Urinary bladder (tissue), 4 donors: Measurements from ENCODE around the gene NOM1. TPM values are rescaled to one million over a fixed set of nuclear protein-coding genes. Genes with fewer than 3 reads are reported as not detected.
"Not testable (repeated sequence)": the region's sequence is repeated elsewhere in the genome, so short reads cannot be mapped to it uniquely, and the experiment has no call there.

Source experiments
- DNase-seq: peaks from one replicate; pipeline ENCODE4 v3.0.0-alpha.2; 2015; ENCODE audit errors: extremely low spot score
- H3K27ac ChIP-seq: one replicate; pipeline ENCODE4 v1.5.1; 2013; ENCODE audit warnings: low read depth, mild to moderate bottlenecking, moderate library complexity
- H3K36me3 ChIP-seq: one replicate; pipeline ENCODE4 v1.6.1; 2013; ENCODE audit warnings: mild to moderate bottlenecking, moderate library complexity; ENCODE audit not compliant: insufficient read depth
- H3K4me1 ChIP-seq: one replicate; pipeline ENCODE4 v1.6.1; 2013; ENCODE audit warnings: mild to moderate bottlenecking, moderate library complexity; ENCODE audit not compliant: insufficient read depth
- H3K4me3 ChIP-seq: one replicate; pipeline ENCODE4 v1.5.1; 2013; ENCODE audit warnings: low read depth, low read length
- WGBS: extraction: QIAGEN DNeasy Blood & Tissue Kit; methylation state at CpG from one replicate; pipeline ENCODE4 v1.1.7; 2013; 5-methylcytosine and 5-hydroxymethylcytosine counted together
- polyA plus RNA-seq: library from polyadenylated mRNA; stranded (reverse); fragments of 200-250 nt; gene quantifications from one replicate; pipeline ENCODE4 v1.2.3, GENCODE V29; 2013
- total RNA-seq: library from RNA; depleted of rRNA; stranded (reverse); fragments of >200 nt; gene quantifications from one replicate; pipeline ENCODE4 v1.2.3, GENCODE V29; 2014
- donor health status: healthy with polysubstance abuse.
- donor health status: healthy.

NOM1 gene
- total and polyA plus RNA-seq, 2 donors: 9.2 to 24.7 TPM

- DNase-seq: no peak
- Histone ChIP-seq H3K27ac (no peak overlapping the region), H3K4me3 (no peak overlapping the region), H3K36me3 (no peaks in the 10 kb centered on the region), H3K4me1 (peaks cover 2% of the 10 kb centered on the region)
- 92% methylated on average over 12 of the region's 12 CpGs for WGBS
Observed at GRCh38 chr7:156948361-156948760, 1.2 kb upstream of the NOM1 start.

GRCh38 chr7:156950381-156950858 is 908 bp downstream of the NOM1 start:
- WGBS: 2% methylated on average over 21 of the region's 21 CpGs
- no peak for DNase-seq
- peak overlapping the region; percentile 99 for H3K4me3 ChIP-seq
- peaks cover 2% of the 10 kb centered on the region for H3K36me3 ChIP-seq
- no peak overlapping the region for H3K27ac ChIP-seq
- H3K4me1 ChIP-seq: peaks cover 2% of the 10 kb centered on the region

- not testable (repeated sequence) for H3K4me1 ChIP-seq, DNase-seq, H3K4me3 ChIP-seq, H3K27ac ChIP-seq, H3K36me3 ChIP-seq
- 85% methylated on average over 12 of the region's 12 CpGs for WGBS
Observed at GRCh38 chr7:156953215-156953614, 3.7 kb downstream of the NOM1 start.

GRCh38 chr7:156954941-156955340 is 5.4 kb downstream of the NOM1 start:
- H3K4me3 ChIP-seq: no peak overlapping the region
- H3K4me1 ChIP-seq: peaks cover 2% of the 10 kb centered on the region
- no peak for DNase-seq
- peaks cover 9% of the 10 kb centered on the region for H3K36me3 ChIP-seq
- 87% methylated on average over 2 of the region's 2 CpGs for WGBS
- no peak overlapping the region for H3K27ac ChIP-seq

- peaks cover 9% of the 10 kb centered on the region for H3K36me3 ChIP-seq
- H3K4me1 ChIP-seq: no peaks in the 10 kb centered on the region
- 92% methylated on average over 2 of the region's 2 CpGs for WGBS
- H3K27ac ChIP-seq: no peak overlapping the region
- no peak for DNase-seq
- H3K4me3 ChIP-seq: no peak overlapping the region
Observed at GRCh38 chr7:156956727-156957126, 7.2 kb downstream of the NOM1 start.

- Histone ChIP-seq H3K36me3 (peaks cover 14% of the 10 kb centered on the region), H3K4me1 (no peaks in the 10 kb centered on the region)
- WGBS: 93% methylated on average over 18 of the region's 18 CpGs
Observed at GRCh38 chr7:156962145-156962544, 12.6 kb downstream of the NOM1 start.

GRCh38 chr7:156962897-156963296 is 13.4 kb downstream of the NOM1 start:
- no peak for DNase-seq
- Histone ChIP-seq H3K36me3 (peaks cover 14% of the 10 kb centered on the region), H3K4me1 (no peaks in the 10 kb centered on the region), H3K4me3 (no peak overlapping the region), H3K27ac (no peak overlapping the region)
- 97% methylated on average over 16 of the region's 16 CpGs for WGBS

More at GRCh38 chr7:156962145-156962544, 12.6 kb downstream of the NOM1 start:
- Histone ChIP-seq H3K4me3 (no peak overlapping the region), H3K27ac (no peak overlapping the region)
- no peak for DNase-seq

- no peak for DNase-seq
- Histone ChIP-seq H3K4me1 (no peaks in the 10 kb centered on the region), H3K36me3 (peaks cover 11% of the 10 kb centered on the region), H3K27ac (no peak overlapping the region), H3K4me3 (no peak overlapping the region)
- 90% methylated on average over 12 of the region's 12 CpGs for WGBS
Observed at GRCh38 chr7:156963472-156963871, 14.0 kb downstream of the NOM1 start.

GRCh38 chr7:156964971-156965370 is 15.5 kb downstream of the NOM1 start:
- DNase-seq: no peak
- Histone ChIP-seq H3K36me3 (peaks cover 6% of the 10 kb centered on the region), H3K27ac (no peak overlapping the region), H3K4me3 (no peak overlapping the region), H3K4me1 (no peaks in the 10 kb centered on the region)
- 95% methylated on average over 11 of the region's 11 CpGs for WGBS

GRCh38 chr7:156966387-156966786 is 16.9 kb downstream of the NOM1 start:
- Histone ChIP-seq H3K36me3 (peaks cover 6% of the 10 kb centered on the region), H3K4me1 (no peaks in the 10 kb centered on the region), H3K4me3 (no peak overlapping the region), H3K27ac (no peak overlapping the region)
- WGBS: 93% methylated on average over 8 of the region's 8 CpGs
- no peak for DNase-seq

GRCh38 chr7:156968183-156968582 is 18.7 kb downstream of the NOM1 start:
- peaks cover 2% of the 10 kb centered on the region for H3K36me3 ChIP-seq
- H3K4me1 ChIP-seq: no peaks in the 10 kb centered on the region
- no peak overlapping the region for H3K27ac ChIP-seq
- DNase-seq: no peak
- no peak overlapping the region for H3K4me3 ChIP-seq
- 93% methylated on average over 27 of the region's 27 CpGs for WGBS

- WGBS: 41% methylated on average over 3 of the region's 3 CpGs
- Histone ChIP-seq H3K27ac (no peak overlapping the region), H3K4me1 (no peaks in the 10 kb centered on the region), H3K36me3 (no peaks in the 10 kb centered on the region), H3K4me3 (no peak overlapping the region)
- no peak for DNase-seq
Observed at GRCh38 chr7:156969972-156970420, 20.5 kb downstream of the NOM1 start.

GRCh38 chr7:156975620-156976019 is 26.1 kb downstream of the NOM1 start:
- 96% methylated on average over 5 of the region's 5 CpGs for WGBS
- no peak for DNase-seq
- H3K36me3 ChIP-seq: no peaks in the 10 kb centered on the region
- H3K4me3 ChIP-seq: no peak overlapping the region
- no peaks in the 10 kb centered on the region for H3K4me1 ChIP-seq
- no peak overlapping the region for H3K27ac ChIP-seq

GRCh38 chr7:156979007-156979606 is 29.6 kb downstream of the NOM1 start:
- no peak for DNase-seq
- H3K36me3 ChIP-seq: no peaks in the 10 kb centered on the region
- no peak overlapping the region for H3K4me3 ChIP-seq
- 93% methylated on average over 1 of the region's 1 CpG for WGBS
- no peaks in the 10 kb centered on the region for H3K4me1 ChIP-seq
- no peak overlapping the region for H3K27ac ChIP-seq
